Endothelial cell of umbilical vein (primary cell): ENCODE data around the gene ADCY2.

Experiments
- EZH2 ChIP-seq: IDR thresholded peaks from 2 replicates; pipeline ENCODE4 v1.6.1; 2012; ENCODE audit warnings: borderline replicate concordance, low read depth, mild to moderate bottlenecking, moderate library complexity, low read length, inconsistent platforms; ENCODE audit not compliant: severe bottlenecking
- JUN ChIP-seq: IDR thresholded peaks from 2 replicates; pipeline ENCODE4 v1.6.1; 2011; ENCODE audit warnings: borderline replicate concordance, low read depth; ENCODE audit not compliant: insufficient read length, insufficient read depth
- MYC ChIP-seq: IDR thresholded peaks from one replicate; pipeline ENCODE4 v1.6.1; 2011; ENCODE audit warnings: mild to moderate bottlenecking, low read depth, low read length
- POLR2A ChIP-seq: IDR thresholded peaks from 2 replicates; pipeline ENCODE4 v1.6.1; 2012; ENCODE audit warnings: low read depth, mild to moderate bottlenecking, control low read depth, low read length
- POLR2AphosphoS5 ChIP-seq: IDR thresholded peaks from 2 replicates; pipeline ENCODE4 v1.6.1; 2012; ENCODE audit warnings: low read depth, mild to moderate bottlenecking, control low read depth, low read length, moderate library complexity; ENCODE audit not compliant: insufficient read depth
- TF ChIP-seq, protein P1 (sequence below), 2 donors: IDR thresholded peaks; 1 replicate in 1 of 2; 2 replicates in 1 of 2; pipeline ENCODE4 v1.5.1; 2011; ENCODE audit warnings: low read length in 2 of 2, mild to moderate bottlenecking in 2 of 2, moderate library complexity in 2 of 2, control low read depth in 1 of 2, inconsistent platforms in 1 of 2, low read depth in 1 of 2; ENCODE audit not compliant: insufficient read depth in 1 of 2; ENCODE audit errors: extremely low read depth in 1 of 2
- TF ChIP-seq, protein P2 (sequence below): IDR thresholded peaks from 2 replicates; pipeline ENCODE4 v1.6.1; 2011; ENCODE audit not compliant: insufficient read depth, insufficient read length

DNA sequence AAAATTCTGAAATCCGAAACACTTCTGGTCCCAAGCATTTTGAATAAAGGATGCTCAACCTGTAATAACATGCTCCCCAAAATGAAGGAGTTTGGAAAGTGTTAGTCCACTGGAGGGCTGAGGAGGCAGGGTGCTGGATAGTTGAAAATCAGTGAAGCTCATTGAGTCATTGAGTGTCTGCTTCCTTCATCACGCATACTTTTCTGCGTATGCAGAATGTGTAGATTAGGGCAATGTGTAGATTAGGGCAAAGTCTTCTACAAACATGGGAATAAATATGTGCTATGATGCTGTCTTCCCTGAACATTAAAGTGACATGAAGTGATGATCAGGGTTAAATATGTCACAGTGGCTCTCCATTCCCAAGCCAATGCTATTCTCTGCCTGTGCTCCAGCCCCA lies 261.2 kb downstream of the ADCY2 start:
- TF ChIP-seq, protein P1, sequence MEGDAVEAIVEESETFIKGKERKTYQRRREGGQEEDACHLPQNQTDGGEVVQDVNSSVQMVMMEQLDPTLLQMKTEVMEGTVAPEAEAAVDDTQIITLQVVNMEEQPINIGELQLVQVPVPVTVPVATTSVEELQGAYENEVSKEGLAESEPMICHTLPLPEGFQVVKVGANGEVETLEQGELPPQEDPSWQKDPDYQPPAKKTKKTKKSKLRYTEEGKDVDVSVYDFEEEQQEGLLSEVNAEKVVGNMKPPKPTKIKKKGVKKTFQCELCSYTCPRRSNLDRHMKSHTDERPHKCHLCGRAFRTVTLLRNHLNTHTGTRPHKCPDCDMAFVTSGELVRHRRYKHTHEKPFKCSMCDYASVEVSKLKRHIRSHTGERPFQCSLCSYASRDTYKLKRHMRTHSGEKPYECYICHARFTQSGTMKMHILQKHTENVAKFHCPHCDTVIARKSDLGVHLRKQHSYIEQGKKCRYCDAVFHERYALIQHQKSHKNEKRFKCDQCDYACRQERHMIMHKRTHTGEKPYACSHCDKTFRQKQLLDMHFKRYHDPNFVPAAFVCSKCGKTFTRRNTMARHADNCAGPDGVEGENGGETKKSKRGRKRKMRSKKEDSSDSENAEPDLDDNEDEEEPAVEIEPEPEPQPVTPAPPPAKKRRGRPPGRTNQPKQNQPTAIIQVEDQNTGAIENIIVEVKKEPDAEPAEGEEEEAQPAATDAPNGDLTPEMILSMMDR (IDR thresholded peaks at IDR 0.05; ENCODE audit: extremely low read depth in 1 of 2, insufficient read depth in 1 of 2, low read depth in 1 of 2, low read length in 2 of 2) = no peak
- TF ChIP-seq JUN (no peak), POLR2AphosphoS5 (no peak), MYC (no peak), EZH2 (no peak), POLR2A (no peak)
- TF ChIP-seq, protein P2, sequence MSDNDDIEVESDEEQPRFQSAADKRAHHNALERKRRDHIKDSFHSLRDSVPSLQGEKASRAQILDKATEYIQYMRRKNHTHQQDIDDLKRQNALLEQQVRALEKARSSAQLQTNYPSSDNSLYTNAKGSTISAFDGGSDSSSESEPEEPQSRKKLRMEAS = no peak
